ENCODE measurements around the gene SLC4A9.

- TF ChIP-seq POLR2A (IDR thresholded peaks at IDR 0.05) = peak; percentile 87 to 95
- TF ChIP-seq, protein P1, sequence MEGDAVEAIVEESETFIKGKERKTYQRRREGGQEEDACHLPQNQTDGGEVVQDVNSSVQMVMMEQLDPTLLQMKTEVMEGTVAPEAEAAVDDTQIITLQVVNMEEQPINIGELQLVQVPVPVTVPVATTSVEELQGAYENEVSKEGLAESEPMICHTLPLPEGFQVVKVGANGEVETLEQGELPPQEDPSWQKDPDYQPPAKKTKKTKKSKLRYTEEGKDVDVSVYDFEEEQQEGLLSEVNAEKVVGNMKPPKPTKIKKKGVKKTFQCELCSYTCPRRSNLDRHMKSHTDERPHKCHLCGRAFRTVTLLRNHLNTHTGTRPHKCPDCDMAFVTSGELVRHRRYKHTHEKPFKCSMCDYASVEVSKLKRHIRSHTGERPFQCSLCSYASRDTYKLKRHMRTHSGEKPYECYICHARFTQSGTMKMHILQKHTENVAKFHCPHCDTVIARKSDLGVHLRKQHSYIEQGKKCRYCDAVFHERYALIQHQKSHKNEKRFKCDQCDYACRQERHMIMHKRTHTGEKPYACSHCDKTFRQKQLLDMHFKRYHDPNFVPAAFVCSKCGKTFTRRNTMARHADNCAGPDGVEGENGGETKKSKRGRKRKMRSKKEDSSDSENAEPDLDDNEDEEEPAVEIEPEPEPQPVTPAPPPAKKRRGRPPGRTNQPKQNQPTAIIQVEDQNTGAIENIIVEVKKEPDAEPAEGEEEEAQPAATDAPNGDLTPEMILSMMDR (IDR thresholded peaks at IDR 0.05) = peak in 4 of 6 experiments; percentile 24 to 56 (median 46)
Observed at GRCh38 chr5:140346348-140347221, 13.4 kb upstream of the SLC4A9 start, which contains the start of gene HBEGF.
